HG03135 (cell line): Measurements from ENCODE around the gene SERPINI2.

Source experiments
- ATAC-seq: cut with Tn5 transposase; IDR thresholded peaks from one replicate; pipeline ENCODE4 v1.9.1; 2021; ENCODE audit warnings: mild to moderate bottlenecking, moderate library complexity; ENCODE audit not compliant: unreplicated experiment

The SERPINI2 gene, protein sequence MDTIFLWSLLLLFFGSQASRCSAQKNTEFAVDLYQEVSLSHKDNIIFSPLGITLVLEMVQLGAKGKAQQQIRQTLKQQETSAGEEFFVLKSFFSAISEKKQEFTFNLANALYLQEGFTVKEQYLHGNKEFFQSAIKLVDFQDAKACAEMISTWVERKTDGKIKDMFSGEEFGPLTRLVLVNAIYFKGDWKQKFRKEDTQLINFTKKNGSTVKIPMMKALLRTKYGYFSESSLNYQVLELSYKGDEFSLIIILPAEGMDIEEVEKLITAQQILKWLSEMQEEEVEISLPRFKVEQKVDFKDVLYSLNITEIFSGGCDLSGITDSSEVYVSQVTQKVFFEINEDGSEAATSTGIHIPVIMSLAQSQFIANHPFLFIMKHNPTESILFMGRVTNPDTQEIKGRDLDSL

DNA sequence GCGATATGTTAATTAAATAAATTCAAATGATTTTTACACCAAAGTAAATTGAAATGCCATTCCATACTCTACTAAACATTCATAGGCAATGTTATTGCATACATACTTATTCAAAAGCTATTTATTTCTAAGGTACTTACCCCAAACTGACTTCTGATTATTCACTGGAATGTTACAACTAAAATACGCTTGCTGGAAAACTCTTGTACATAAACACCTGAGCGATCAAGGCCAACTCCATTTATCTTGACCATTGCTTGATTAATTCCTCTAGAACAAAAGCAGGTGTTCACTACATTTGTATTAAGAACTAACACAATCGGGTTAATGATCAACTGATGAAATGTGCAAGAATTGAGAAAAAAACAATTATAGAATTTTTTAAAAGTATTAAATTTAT is at the start of gene SERPINI2:
Gene SERPINI2, minus strand, starts transcription at position 180 of the 400 bp plus-strand sequence. CDS start 2,208 bp downstream, outside the sequence.
- ATAC-seq, result no peak

DNA sequence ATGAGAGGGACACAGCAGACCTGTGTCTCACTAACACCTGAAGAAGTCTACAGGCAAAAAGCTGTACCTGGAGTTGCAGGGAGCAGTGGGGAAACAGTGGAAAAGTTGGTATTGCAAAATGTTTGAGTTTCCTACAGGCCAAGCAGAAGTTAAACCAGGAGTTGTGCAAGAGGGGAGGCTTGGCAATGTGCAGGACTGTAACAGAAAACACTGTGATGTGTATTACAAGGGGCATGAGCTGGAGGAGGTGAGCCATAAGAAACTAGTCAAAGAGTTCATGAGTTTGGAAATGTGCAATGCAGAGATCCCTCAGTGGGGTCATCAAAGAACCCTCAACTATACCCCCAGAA is 47.1 kb upstream of the SERPINI2 start:
- no peak for ATAC-seq

DNA sequence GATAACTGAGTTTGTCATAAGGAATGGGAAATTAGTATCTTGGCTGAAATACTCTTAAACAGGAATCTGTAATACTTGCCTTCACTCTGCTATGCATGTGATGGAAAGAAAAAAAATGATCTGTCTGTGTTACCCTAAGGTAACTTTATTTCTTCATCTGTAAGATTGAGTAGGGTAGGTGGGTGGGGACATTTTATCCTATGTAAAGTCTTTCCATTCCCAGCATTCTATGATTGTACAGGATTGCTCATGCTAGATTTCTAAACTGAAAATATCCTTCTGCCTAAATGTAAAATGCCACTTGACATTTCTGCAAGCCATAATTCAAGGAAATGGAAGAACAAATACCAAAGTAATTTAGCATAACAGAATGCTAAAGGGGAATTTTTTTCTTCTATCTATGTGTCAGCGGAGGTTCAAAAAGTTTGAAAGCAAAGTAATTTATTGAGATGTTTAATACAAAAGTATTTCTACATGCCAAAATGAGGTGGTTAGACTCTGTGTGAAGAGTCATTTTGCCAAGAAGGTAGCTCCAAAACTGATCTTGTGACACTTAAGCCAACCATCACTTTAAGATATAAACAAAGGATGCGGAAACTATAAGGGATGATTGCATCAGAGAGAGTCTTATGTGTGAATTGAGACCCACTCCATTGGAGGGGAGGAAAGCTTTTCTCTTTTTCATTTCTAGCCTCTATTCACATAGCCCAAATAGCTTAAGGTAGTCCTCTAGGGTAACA is 46.6 kb upstream of the SERPINI2 start:
- ATAC-seq, result no peak

DNA sequence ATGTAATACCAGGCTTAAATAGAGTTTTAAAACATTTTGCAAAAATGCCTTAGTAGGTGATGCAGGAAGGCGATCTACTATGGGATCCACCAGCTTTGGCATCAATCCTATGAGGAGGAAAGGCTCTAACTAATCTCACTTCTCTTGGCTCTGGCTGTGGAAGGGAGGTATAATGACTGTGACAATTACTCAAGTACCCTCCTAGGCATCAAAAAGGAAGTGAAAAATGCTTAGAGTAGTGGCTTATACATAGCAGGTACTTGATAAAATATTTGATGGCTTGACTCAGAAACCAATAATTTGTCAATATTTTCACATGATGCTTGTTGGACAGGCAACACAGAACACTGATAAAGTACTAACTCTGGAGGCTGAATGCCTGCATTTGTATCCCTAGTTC is 34.1 kb upstream of the SERPINI2 start:
- ATAC-seq, result no peak

DNA sequence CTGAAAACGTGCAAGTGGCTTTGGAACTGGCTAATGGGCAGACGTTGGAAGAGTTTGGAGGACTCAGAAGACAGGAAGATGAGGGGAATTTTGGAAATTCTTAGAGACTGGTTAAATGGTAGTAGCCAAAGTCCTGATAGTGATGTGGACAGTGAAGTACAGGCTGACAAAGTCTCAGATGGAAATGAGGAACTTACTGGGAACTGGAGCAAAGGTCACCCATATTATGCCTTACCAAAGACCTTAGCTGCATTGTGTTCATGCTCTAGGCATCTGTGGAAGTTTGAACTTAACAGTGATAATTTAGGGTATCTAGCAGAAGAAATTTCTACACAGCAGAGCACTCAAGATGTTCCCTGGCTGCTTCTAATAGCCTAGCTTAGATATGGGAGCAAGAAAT is 28.6 kb upstream of the SERPINI2 start:
- no peak for ATAC-seq

DNA sequence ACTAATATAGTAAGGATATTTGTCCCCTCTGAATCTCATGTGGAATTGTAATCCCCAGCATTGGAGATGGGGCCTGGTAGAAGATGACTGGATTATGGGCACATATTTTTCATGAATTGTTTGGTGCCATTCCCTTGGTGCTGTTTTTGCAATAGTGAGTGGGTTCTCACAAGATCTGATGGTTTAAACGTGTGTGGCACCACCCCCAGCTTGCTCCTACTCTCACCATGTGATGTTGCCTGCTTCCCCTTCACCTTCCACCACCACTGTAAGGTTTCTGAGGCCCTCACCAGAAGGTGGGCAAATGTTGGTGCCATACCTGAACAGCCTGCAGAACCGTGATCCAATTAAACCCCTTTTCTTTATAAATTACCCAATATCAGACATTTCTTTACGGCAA is 28.1 kb upstream of the SERPINI2 start:
- no peak for ATAC-seq

DNA sequence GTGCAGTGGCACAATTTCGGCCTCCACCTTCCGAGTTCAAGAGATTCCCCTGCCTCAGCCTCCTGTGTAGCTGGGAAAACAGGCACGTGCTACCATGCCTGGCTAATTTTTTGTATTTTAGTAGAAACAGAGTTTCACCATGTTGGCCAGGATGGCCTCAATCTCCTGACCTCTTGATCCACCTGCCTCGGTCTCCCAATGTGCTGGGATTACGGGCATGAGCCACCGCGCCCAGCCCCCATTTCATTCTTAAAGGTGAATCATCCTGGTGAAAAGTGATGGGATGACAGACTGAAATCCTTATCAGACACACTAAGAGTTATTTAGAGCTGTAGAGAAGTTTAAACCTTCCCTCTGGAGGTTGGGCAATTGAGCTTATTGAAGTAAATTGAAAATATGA is 24.1 kb upstream of the SERPINI2 start:
- no peak for ATAC-seq

DNA sequence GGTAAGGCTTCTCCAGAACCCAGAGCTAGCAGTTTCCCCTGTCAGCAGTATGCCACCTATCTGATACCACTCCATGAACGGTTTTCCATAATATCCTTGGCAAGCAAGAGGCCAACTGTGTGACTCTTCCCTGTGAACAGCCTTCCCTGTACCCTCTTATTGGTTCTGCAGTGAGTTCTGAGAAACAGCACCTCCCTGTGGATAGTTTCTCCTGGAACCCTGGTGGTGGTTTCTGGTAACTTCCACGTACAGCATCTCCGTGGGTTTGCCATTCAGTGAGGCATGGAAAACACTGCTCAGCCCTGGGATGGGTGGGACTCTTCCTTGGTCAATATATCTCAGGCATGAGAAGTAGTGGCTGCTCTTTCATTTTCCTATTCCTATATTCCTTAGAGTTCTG is 19.4 kb upstream of the SERPINI2 start:
- ATAC-seq, result no peak

DNA sequence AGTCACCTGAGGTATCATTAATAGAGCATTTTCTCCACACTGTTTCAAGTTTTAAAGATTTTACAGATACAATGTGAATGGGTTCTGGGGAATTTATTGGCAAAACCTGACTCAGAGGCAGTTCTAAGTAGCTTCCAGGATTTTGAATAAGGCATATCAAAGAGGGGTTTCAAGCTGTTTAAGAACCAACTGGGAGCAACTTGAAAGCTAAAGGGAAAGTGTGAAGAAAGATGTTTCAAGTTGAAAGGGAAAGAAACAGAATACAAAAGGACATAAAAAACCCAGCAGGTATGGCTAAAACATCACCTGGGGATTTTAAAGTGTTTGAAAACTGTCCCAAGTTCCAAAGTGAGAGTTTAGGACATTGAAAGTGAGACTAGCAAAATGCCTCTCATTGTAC is 17.8 kb upstream of the SERPINI2 start:
- ATAC-seq, result no peak

DNA sequence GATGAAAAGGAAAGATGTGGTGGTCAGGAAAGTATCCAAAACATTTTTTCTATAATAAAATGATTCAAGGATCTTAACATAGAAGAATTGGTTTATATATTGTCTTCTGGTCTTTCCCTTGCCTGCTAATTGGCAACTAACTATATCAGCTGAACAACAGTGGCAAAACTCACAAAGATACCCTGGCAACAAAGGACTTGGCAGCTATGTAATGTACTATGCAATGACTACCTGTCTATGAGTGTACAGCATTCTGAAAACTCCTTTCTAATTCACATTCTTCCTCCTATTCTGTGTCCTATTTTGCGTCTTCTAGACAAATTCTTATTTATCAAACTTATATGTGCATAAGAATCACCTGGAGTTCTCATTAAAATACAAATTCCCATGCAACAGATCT is 15.7 kb upstream of the SERPINI2 start:
- no peak for ATAC-seq

DNA sequence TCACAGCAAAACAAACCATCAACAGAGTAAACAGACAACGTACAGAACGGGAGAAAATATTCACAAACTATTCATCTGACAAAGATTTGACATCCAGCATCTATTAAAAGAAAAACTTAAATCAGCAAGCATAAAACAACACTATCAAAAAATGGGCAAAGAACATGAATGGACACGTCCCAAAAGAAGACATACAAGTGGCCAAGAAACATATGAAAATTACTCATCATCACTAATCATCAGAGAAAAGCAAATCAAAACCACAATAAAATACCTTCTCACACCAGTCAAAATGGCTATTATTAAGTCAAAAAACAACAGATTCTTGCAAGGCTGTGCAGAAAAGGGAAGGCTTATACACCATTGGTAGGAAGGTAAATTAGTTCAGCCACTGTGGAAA is 13.7 kb upstream of the SERPINI2 start:
- no peak for ATAC-seq

DNA sequence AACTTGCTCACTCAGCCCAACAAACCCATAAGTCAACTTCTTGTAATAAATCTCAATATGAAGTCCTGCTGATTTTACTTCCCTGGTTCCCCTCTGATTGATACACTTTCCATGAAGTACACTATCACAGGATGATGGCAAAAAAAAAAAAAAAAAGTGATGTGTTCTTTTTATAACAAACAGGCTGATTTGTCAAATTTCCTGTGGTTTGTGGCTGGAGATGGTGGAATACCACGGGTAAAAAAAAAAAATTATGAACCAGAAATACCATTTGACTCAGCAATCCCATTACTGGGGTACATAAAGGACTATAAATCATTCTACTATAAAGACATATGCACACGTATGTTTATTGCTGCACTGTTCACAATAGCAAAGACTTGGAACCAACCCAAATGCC is 10.7 kb upstream of the SERPINI2 start:
- no peak for ATAC-seq

DNA sequence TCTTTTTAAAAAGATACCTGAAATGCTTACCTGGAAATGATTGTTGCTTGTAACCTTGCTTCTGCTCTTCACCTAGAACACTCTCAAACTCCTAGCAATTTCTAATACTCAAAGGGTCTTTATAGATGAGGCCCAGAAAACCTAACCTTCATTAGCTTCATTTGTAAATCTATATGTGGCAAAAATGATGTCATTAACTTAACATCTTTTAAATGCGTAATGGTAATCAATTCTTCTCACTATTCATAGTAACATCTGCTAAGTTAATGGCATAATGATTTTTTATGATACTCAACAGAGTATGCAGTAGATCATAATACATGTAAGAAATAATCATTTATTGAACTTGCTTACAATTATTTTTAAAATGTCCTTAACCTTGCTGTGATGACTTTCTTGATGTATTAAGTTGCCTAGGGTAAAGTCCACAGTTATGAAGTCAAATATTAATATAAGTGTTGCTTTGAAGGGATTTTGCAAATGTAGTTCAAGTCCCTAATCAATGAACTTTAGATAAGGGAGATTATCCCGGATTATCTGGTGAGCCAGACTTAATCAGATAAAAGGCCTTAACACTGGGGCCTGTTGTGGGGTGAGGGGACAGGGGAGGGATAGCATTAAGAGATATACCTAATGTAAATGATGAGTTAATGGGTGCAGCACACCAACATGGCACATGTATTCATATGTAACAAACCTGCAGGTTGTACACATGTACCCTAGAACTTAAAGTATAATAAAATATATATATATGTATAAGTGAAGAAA is 10.1 kb upstream of the SERPINI2 start:
- no peak for ATAC-seq

DNA sequence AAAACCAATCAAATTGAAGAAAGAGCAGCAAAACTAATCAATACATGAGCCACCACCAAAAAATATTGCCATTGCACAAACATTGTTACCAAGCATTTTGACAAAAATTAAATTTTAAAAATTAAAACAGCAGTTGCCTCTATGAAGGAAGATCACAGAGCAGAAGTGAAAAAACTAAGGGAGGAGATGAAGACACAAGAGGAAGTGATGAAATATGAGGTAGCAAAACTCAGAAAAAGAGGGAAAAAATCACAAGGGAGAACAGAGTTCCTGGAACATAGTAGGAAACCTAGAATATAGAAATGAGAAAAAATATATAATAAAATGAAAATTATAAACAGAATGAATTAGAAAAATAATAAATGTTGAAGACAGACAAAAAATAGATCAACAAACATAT is 7.3 kb upstream of the SERPINI2 start:
- ATAC-seq, result no peak

DNA sequence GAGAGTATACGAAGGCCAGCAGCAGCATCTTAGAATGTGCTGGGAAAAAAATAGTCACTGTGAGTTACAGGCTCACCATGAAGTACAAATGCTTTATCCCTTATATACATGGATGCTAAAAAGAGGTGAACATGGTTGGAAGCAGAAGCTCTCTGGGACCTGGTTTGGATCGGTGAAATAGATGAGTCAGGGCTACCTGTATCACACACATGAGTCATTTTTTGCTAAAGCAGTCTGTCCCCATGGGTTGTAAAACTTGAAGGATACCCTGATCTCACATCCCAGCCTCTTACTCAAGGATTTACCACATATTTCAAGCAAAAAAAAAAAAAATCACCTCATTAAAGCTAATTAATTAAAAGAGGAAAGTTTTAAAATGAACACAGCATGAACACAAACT is 6.9 kb upstream of the SERPINI2 start:
- ATAC-seq, result no peak

DNA sequence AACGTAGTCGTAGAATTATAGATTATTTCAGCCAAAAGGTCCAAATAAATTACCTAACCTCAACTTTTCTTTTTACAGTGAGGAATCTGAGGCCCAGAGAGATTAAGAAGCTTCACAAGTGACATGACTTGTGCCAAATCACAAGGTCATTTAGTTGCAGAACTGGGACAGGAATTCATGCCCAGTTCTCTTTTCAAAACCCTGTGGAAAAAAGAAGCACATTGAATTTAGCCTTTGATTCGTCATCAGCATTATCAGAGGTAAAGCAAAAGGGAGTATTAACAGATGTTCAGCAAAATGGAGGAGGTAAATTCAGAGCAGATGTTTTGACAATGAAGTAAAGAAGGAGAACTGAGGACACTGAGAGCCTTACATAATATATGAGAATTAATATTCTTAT is 4.5 kb downstream of the SERPINI2 start:
- no peak for ATAC-seq

DNA sequence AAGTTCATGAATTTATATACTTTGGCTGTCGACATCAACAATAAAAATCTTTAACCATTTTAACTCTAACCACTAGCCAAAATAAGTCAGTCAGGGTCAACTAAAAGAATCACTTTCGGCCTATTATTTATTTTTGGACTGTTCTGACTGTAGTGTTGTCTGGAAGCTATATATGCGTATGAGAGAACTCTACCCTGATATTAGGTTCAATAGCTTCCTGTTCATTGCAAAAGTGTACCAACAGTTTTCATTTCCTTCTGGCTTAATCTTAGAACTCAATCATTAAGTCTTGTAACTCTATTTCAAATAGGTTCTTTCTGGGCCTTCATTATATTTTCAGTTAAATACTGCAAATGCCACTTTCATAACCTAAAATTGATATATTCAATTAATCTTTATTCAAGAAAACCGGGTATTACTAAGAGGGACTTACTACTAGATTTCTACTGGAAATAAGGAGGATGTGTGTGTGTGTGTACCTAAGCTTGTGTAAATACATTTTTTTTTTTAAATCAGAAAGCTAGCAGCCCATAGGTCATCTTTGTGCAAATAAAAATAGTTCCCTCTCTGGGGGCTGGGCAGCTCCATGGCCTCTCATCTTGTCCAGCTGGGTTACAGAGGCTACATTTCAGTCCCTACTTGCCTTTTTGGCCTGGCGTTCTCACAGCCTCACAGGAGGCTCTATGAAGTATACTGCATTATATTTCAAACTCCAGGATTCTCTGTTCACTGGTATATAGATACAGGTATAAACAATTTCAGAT is 5.8 kb downstream of the SERPINI2 start:
- no peak for ATAC-seq

DNA sequence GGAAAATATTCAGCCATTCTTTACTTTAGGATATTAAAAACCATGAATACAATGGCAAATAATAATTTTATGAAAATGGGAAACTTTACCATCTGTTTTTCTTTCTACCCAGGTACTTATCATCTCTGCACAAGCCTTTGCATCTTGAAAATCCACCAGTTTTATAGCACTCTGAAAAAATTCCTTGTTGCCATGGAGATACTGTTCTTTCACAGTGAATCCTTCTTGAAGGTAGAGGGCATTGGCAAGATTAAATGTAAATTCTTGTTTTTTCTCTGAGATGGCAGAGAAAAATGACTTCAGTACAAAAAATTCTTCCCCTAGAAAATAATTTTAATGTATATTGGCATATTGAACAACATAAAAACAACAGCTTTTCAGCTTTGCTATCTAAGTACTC is 6.9 kb downstream of the SERPINI2 start:
- ATAC-seq, result no peak

DNA sequence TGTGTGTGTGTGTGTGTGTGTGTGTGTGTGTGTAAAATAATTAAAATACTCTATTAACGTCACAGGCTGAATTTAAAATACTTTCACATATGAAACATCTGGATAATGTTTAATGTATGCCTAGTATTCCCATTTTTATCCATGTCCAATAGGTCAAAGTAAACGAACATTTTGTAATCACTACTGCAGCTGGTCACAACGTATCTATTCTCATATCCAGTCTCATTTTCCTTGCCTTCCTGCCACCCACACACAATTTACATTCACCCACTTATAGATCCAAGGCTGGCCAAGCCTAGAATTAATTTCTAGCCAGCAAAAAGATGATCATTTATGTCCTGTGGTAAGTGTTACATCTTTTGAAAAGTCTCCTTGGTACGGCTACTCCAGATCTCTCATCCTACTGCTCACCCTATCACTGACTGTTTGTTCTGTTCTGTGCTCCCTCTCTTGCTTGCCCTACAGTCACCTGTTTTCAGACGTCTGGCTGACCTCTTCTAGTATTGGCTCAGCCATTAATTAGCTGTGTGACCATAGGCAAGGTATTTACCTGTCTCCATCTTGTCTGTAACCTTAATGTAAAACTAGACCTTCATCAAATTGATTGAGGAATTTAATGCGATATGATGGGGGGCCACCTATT is 17.6 kb downstream of the SERPINI2 start:
- no peak for ATAC-seq

DNA sequence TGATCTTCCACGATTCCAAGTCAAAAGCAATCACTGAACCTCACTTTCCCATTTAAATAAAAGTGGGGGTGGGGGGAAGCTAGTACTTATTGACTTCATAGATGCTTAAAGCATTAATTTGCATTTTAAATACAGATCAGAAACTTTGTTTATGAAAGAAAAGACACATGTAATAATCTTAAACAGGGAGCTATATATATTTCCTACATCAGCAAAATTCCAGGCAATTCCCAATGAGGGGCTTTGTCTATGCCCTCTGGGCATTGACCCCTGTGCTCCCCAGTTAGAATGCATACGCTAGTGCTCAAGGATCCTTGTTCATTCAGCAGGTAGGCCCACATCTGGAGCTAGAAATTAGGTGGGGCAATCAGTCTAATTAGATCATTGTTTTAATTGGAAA is 20.0 kb downstream of the SERPINI2 start:
- ATAC-seq, result no peak

DNA sequence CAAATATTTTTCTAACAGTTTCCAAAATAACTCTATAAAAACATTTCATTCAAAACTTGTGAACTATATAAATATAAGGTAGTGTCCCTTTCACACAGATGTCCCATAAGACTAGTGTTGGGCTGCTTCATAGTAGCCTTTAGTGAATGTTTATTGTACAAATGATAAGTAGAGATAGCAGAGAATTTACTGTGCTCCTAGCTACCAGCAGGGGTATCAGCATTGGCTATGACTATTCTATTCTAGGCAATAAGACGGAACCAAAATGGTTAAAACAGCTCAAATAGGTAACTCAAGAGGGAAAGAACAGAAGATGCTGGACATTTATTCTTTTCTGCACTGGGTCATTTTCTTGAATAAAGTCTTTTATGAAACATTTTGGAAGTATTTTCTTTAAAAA is 22.6 kb downstream of the SERPINI2 start:
- no peak for ATAC-seq
